GM20431 (cell line): Measurements from ENCODE around the gene PHEX.

Experiments used
- in situ Hi-C: fragments of 300-500 bp; cut with MseI, MboI; formaldehyde crosslinking; loops from one replicate; pipeline ENCODE4 v1.15.0; 2020; ENCODE audit warnings: low sequenced_read_pairs; ENCODE audit not compliant: unreplicated experiment

Gene PHEX

GRCh38 chrX:22141047-22141730 lies 109.1 kb downstream of the PHEX start:
- in situ Hi-C loops, result no loop called here

- in situ Hi-C loops, result no loop called here
Observed at GRCh38 chrX:22147214-22147613, 115.1 kb downstream of the PHEX start.

- in situ Hi-C loops, result no loop called here
Observed at GRCh38 chrX:22147942-22148341, 115.8 kb downstream of the PHEX start.

DNA sequence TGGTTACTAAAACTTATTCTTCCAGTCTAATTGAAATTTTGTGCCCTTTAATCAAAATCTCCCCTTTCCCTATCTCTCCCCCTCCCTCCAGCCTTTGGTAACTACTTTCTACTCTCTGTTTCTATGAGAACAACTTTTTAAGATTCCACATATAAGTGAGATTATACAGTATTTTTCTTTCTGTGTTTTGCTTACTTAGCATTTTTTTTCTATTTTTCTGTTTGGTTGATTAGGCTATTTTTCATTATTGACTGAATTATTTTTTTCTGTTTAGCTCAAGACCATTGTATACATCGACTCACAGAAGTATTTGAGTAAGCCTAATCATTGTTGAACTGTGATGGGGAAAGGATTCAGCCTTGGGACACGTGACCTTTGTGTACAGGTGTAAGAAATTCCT lies 116.4 kb downstream of the PHEX start:
- in situ Hi-C loops, result no loop called here

DNA sequence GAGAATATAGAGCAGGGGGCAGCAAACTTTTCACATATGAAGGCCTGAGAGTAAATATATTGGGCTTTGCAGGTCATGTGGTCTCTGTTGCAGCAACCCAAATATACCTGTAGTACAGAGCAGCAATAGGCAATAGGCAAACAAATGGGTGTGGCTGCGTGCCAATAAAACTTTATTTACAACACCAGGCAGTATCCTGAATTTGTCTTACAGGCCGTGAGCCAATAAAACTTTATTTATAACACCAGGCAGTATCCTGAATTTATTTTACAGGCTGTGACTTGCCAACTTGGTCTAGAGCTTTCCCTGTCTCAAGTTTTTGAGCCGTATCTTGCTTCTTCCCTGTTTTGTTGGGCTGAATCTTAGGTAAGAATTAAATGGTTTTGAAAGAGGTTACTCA lies 118.2 kb downstream of the PHEX start:
- in situ Hi-C loops, result no loop called here

DNA sequence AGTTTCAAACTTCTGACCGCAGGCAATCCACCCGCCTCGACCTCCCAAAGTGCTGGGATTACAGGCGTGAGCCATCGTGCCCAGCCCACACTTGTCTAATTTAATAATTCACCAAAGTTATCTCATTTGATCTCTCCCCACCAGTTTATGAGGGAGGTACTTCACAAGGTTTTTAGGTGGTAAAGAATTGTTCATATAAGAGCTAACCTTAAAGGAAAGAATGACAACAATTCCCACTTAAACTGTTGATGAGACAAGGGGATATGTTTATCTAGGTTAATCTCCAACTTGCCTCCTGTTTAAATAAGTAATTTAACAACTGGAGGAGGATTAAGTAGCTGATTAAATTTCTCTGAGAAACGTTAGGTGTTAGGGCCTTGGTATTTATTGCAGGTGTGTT lies 123.0 kb downstream of the PHEX start:
- in situ Hi-C loops, result no loop called here

GRCh38 chrX:22159071-22159470 lies 126.9 kb downstream of the PHEX start:
- in situ Hi-C loops, result no loop called here

DNA sequence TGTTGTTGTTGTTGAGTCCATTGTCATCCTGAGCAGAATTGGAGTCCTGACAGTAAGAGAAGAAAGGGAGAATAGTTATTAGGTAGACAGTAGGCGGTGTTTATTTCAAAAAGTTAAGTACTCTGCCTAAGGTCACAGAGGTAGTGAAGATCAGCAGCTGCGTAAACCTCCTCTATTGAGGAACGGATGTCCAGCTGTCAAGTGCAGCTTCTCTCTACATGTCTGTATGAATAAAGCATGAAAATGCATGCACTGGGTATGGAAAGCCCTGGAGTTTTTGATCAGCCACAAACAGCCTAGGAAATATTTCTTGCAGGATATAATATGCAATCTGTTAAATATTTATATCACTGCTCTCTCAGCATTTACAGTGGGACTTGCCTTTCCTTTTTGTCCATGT lies 131.2 kb downstream of the PHEX start:
- in situ Hi-C loops, result no loop called here

DNA sequence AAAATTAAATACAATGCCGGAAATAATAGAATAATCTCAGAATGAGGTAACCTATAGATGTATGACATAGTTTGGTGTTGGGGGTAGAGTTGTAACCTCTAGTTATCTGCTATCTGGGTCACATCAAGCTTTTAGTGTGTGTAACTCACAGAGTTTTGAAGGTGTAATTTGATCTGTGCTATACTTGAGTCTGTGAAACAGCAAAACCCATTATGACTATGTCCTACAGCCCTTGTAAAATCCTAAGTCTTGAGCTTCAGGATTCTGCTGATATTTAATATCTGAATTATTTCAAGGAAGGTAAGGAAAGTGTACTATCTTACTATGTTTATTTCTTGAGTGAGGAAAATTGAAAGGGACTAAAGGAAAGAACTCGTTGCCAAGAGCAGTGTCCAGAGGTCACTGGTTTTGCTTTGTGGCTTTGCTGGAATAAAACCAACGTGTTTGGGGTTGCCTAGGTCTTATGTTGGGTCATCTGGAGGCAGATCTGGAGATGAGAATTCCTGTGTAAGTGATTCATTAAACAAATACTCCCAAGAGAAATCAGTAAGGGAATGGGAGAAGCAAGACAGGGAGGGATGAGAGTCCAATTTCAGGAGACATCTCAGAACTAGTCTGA lies 132.8 kb downstream of the PHEX start:
- in situ Hi-C loops, result no loop called here

- in situ Hi-C loops, result no loop called here
Observed at GRCh38 chrX:22165732-22166457, 133.8 kb downstream of the PHEX start.

GRCh38 chrX:22171287-22172060 lies 139.3 kb downstream of the PHEX start:
- in situ Hi-C loops, result no loop called here

DNA sequence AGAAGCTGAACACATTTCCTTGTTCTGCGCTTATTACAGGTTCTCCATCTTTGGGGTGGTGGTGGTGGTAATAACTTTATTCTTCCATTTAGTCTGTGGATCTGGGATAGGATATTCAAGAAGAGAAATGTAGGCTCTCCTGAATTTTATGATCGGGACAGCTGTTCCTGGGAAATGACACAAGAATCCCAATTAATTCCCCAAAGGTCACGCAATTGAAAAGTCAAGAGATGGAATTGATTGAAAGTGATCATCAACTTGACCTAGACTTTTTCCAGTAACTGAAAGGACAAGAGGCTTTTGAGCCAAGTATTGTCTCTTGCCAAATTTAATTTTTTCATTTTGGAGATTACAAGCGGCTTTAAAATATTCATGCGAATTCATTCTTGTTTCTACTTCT lies 141.8 kb downstream of the PHEX start:
- in situ Hi-C loops, result no loop called here

GRCh38 chrX:22177950-22178515 lies 145.9 kb downstream of the PHEX start:
- in situ Hi-C loops, result no loop called here

- in situ Hi-C loops, result no loop called here
Observed at GRCh38 chrX:22184096-22184495, 152.0 kb downstream of the PHEX start.

DNA sequence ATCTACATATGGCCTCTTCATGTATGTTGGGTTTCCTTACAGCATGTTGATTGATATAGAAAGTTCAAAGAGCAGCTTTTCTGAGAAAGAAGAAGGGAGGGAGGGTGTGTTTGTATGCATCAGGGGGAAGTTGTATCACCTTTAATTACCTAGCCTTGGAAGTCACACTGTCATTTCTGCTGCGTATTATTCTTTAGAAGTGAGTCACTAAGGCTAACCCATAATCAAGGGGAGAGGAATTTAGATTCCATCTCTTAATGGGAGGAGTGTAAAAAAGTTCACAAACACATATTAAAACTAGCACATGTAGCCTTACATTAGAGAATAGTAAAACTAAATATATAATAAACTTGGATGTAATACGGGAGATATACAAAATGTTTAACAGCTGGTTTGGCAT lies 154.0 kb downstream of the PHEX start:
- in situ Hi-C loops, result no loop called here

DNA sequence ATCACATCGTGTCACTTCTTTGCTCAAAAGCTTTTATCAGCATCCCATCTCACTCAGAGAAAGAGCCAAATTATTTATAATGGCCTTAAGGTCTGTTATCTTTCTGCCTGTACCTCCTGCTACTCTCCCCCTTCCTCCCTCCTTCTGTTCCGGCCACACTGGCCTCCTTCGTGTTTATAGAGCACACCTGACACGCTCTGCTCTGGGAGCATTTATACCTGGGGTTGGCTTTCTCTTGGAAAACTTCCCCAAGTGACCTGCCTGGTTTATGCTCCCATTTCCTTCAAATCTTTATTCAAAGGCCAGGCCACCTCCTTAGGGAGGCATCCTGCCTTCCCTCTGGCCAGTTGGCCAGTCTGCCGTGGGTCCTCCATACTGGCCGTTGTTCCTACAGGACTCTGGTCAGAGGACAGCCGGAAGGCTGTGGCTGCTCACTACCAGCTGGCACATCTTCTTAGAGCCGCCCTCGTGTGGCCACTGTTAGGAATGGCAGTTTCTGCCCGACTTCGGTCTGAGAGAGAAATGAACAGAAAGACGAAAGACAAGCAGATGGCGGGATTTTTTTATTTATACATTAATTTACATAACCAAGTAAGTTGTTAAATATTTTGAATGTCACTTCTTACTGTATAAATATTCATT lies 160.4 kb downstream of the PHEX start:
- in situ Hi-C loops, result no loop called here

- in situ Hi-C loops, result no loop called here
Observed at GRCh38 chrX:22193851-22194659, 161.9 kb downstream of the PHEX start.

- in situ Hi-C loops, result no loop called here
Observed at GRCh38 chrX:22194660-22194945, 162.5 kb downstream of the PHEX start.

- in situ Hi-C loops, result no loop called here
Observed at GRCh38 chrX:22196149-22196548, 164.0 kb downstream of the PHEX start.
